Fibroblast of skin of scalp (primary cell): Measurements from ENCODE around the gene PPL.
A peak's percentile ranks its signal among the peaks of the same experiment; 100 is the strongest.
"Not testable (repeated sequence)": the region's sequence is repeated elsewhere in the genome, so short reads cannot be mapped to it uniquely, and the experiment has no call there.

Experiments
- DNase-seq: peaks from one replicate; pipeline ENCODE4 v3.0.0-alpha.2; 2013

The PPL gene

DNA sequence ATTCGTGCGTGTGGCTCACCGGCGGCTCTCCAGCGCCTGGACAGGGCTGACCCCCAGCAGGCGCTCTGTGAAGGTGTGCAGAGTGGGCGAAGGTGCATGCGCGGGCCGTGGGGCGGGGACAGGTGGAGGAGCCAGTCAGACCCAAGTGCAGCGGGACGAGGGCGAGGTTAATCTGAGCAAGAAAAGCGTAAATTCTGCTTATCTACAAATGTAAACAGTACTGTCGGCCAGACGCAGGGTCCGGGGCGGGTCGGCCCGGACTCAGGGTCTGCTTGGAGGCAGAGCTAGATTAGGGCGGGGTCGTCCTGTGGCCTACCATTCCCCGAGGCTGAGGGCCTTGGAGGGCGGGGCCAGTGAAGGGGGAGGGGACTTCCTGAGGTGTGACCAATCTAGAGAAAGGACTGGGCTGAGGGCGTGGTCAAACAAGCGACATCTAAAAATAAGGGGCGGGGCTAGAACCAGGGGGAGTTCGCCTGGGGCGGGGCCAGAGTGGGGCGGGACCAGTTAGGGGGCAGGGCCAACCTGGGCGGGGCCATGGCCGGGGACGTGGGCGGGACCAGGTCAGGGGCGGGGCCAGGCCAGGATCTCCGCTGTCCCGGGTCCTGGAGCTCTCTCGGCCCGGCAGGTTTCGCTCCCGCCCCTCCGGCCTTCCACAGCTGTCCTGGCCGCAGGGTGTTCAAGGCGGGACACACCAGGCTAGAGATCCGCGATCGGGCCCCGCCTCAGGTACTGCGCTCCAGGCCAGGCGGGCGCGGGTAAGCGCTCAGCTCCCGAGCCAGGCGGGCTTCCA is 21.0 kb upstream of the PPL start, which contains the start of gene SEC14L5:
SEC14L5 (plus strand) TSS at position 611 of the 790 bp plus-strand sequence. CDS start 994 bp downstream, outside the sequence.
- DNase-seq: peak; percentile 98

DNA sequence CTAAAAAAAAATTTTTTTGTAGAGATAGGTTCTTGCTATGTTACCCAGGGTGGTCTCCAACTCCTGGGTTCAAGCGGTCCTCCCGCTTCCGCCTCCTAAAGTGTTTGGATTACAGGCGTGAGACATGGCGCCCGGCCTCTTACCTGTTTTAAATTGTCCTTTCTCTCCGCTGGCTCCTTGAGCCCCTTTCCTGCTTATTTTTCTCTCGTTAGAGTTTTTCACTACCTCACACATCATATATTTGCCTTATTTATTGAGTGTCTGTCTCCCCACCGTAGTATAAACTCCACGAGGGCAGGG is 20.4 kb upstream of the PPL start:
- DNase-seq: no peak

DNA sequence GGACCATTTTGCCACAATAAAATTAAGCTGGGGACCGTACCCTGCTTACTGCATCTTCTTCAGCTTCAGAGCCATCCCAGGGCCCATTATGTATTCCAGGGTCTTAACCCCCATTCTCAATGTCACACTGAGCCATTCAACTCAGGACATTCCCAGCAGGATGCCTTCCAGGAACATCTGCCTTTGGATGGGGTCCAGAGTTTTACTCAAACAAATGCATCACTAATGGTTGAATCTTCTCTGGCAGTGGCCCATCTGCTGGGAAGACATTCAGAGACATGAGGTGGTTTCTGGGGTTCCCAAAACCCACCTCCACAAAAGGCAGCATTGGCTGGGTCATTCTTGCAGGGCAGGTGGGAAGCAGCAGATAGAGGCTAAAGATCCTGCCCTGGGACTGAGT is 17.8 kb upstream of the PPL start:
- DNase-seq: no peak

DNA sequence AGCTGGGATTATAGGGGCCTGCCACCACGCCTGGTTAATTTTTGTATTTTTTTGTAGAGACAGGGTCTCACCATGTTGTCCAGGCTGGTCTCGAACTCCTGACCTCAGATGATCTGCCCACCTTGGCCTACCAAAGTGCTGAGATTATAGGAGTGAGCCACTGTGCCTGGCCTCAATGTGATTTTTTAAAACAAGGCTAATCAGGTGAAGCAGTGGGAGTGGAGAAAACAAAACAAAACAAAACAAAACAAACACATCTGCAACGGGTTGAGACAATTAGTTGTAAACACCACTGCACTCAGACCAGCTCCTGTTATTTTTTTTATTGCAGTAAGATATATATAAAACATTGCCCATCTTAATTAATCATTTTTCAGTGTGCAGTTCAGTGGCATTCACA is 14.6 kb upstream of the PPL start:
- DNase-seq: not testable (repeated sequence)

DNA sequence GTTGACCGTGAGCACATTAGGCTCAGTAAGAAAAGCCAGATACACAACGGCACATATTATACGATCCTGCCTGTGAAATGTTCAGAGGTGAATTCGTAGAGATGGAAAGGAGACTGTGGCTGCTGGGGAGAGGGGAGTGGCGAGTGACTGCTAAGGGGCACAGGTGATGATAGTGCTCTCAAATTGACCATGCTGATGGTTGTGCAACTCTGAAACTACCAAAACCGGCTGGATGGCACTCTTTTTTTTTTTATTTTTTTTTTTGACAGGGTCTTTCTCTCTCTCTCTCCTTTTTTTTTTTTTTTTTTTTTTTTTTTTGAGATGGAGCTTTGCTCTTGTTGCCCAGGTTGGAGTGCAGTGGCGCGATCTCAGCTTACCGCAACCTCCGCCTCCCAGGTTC is 13.0 kb upstream of the PPL start:
- DNase-seq: no peak

DNA sequence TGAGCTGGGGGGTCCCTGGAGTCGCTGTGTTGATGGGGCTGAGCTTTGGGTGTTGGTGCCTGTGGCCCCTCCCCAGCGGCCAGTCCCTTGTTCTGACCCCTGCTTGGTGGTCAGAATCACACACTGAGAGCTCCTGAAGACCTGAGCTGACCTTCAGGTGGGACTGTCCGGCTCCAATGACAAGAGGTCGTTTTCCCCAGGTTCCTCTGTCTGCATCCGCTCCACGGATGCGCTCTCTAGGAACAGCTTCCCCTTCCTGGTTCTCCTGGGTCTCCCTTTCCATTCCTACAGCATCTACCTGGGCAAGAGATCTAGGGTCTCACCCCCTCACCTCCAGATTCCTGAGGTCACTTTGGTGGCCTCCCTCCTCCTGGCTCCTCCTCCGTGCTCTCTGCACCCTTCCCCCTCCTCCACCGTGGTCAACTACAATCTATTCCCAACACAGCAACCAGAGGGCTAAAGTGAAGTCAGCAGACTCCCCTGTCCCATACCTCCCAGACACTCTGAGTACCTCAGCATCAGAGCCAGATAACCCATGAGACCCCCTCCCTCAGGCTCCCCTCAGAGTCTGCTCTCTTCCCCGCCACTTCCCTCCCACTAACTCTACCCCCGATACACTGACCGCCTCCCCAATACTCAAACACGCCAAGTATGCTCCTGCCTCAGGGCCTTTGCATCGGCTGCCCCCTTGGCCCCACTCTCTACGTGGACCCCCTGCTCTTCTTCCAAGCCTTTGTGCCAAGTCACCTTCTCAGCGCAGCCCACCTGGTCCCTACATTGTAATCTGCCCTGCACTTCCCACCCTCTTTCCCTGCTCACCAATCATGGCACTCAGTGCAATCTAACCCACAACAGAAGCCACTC is 12.2 kb upstream of the PPL start:
- DNase-seq: no peak

DNA sequence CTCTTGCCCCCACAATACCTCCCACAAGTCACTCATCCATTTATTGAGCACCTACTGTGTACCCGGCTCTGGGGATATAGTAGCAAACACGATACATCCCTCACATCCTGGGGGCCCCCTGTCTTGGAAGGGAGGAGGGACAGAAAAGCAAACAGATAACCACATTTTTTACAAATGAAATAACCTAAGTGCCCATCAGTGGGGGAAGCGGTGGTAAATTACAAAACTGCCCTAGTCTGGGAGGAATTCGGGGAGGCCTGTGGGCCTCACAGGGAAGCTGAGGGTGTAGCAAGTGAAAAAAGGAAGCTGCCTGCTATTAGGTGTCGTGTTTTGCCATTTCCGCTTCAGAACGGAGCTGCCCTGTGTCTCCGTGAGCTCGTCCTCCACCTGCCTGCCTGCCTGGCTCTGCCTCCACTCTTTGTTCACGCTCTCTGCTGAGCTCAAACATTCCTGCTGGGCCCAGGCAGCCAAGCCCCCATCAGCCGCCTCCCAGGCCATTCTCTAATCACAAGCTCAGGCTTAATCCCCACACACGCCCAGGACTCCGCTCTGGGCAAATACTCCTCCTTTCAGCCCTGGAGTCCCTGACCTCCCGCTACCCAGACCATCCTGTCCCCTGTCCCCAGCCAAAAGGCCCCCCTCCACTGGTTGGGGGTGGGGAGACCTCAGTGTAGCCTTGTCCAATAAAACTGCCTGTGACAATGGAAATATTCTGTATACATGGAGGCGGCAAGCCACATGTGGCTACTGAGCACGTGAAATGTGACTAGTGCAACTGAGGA is 11.0 kb upstream of the PPL start:
- peak; percentile 33 for DNase-seq

DNA sequence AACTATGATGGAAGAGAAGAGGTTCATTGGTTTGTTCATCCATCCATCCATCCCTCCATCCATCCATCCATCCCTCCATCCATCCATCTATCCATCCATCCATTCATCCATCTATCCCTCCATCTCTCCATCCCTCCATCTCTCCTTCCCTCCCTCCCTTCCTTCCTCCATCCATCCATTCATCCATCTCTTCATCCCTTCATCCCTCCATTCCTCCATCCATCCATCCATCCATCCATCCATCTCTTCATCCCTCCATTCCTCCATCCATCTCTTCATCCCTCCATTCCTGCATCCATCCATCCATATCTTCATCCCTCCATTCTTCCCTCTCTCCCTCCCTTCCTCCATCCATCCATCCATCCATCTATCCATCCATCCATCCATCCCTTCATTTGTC is 10.0 kb upstream of the PPL start:
- DNase-seq: no peak

DNA sequence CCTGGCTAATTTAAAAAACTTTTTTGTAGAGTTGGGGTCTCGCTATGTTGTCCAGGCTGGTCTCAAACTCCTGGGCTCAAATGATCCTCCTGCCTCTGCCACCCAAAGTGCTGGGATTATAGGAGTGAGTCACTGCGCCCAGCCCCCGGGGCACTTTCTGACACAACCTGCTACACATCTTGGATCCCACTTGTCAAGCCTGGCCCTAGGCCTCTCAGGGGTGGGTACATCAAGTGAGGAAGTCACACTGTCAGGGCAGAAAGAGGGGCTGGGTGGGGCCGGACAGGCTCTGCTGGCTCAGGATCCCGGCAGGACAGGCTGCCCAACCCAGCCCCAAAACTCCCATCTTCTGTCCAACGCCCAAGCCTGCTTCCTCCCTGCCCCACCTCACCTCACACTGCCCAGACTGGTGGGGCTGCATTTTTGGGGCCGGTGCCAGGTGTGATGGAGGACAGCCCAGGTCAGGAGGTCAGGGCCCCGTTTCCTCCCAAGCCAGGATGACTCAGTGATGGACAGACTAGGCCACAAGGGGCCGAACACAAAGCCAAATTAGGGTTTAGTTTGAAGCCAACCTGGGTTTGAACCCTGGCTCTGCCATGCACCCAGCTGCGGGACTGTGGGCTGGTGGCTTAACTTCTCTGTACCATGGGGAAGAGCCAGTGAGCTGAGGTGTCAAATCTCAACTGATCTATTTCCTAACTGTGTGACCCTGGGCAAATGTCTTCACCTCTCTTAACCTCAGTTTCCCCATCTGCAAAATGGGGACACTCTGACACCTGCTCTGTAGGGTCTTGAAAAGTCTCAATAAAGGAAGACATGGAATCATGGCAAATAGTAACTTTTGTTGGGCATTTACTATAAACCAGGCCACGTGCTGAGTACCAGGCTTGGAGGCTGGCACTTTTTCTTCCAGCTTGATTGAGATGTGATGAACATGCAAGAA is 8.9 kb upstream of the PPL start:
- peak; percentile 29 for DNase-seq

DNA sequence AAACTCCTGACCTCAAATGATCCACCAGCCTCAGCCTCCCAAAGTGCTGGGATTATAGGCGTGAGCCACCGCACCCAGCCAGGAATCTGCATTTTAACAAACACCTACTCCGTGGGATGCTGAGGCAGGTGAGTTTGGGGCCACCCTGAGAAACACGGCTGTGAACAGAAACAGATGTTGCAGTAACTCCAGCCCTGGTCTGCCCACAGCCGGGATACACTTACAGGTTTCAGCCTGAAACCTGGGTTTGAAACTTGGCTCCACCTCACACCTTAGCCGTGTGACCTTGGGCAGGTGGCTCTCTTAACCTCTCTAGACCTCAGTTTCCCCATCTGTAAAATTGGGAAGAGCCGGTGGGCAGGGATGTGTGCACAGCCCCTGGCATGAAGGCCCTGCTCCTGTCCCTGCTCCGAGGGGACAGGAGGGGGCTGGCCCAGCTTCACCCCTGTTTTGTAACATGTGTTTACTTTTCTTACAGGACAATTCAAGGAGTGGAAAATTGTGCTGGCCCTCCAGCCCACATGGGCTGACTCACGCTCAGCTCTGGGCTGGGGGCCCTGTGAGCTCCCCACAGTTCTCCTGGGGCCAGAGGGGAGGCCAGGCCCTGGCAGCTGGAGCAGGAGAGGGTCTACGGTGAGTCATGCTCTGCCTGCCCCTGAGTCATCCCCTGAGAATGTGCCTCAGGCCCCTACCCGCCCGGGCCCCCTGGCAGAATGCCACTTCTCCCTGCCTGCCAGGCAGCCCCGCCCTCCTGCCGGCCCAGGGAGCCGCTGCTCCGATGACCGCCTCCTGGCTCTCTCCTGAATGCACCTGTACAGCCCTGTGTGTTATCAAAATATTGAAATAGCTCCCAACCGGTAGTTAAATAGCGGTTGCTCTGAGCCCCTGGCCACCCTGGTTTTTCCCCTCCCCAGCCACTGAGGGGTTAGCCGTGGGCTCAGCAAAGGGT is 7.7 kb upstream of the PPL start:
- DNase-seq: peak; percentile 98

DNA sequence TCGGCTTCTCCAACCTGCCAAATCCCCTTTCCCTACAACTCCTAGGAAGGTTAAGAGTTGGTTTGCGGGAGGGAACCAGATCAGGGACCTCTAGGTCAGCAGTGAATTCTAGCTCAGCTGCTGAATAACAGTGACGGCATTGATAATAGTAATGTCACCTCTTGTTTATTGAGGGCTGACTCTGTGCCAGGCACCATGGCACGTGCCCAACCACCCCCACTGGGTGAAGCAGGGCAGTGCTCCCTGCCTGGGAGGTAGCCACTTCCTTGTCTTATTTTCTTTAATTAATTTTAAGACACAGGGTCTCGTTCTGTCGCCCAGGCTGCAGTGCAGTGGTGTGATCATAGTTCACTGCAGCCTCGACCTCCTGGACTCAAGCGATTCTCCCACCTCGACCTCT is 5.5 kb upstream of the PPL start:
- no peak for DNase-seq

DNA sequence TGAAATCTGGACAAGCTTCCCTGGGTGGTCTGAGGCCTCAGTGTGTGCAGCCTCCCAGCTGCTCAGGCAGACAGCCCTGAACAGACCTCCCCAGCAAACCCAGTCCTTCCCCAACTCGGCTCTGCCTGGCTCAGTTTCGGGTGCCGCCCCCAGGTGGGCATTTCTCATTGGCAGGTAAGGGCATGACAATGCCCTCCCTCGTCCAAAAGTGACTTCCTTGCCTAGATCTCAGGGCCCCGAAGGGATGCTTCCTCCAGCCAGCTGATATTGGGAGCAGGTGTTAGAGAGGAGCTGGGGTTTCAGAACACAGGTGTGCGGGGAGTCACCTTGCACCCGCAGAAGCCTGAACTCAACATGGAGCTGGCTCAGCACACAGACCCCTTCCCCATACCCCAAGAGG is 3.8 kb upstream of the PPL start:
- DNase-seq: no peak

DNA sequence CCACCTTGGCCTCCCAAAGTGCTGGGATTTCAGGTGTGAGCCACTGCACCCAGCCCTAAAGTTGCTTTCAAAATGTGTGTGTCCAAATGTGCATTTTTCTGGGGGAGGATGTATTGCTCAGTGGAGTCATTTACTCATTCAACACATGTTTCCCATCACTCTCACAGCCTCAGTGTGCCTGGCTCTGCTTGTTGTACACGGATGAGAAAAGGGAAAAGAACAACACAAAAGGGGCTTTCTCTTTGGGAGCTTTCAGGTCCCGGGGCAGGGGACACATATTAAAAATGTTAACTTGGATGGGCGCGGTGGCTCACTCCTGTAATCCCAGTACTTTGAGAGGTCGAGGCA is 1.7 kb upstream of the PPL start:
- DNase-seq: no peak

DNA sequence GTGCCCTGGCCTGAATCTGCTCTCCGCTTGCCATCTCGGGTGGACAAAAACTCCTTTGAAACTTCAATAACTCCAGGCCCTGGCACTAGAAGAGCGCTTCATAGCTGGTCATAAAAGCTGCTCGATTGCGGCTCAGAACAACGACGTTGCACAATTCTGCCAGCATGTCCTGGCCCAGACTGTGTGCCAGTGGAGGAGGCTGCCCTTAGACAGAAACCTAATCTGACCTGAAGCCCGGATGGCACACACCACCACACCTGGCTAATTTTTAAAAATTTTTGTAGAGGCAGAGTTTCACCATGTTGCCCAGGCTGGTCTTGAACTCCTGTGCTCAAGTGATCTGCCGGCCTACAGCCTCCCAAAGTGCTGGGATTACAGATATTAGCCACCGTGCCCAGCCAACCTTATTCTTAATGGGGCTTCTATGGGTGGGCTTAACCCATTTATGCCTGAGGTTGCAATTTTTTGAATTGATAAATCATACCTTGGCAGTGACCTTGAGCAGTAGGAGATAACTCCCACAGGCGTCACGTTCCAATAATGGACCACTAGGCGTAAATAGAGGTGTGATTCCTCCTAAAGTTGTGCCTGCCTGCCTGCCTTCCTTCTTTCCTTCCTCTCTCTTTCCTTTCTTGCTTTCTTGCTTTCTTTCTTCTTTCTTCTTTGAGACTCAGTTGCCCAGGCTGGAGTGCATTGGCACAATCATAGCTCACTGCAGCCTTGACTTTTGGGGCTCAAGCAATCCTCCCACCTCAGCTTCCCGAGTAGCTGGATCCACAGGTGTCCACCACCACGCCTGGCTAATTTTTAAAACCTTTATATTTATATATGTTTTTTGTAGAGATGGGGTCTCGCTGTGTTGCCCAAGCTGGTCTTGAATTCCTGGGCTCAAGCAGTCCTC is 1.1 kb upstream of the PPL start:
- no peak for DNase-seq

DNA sequence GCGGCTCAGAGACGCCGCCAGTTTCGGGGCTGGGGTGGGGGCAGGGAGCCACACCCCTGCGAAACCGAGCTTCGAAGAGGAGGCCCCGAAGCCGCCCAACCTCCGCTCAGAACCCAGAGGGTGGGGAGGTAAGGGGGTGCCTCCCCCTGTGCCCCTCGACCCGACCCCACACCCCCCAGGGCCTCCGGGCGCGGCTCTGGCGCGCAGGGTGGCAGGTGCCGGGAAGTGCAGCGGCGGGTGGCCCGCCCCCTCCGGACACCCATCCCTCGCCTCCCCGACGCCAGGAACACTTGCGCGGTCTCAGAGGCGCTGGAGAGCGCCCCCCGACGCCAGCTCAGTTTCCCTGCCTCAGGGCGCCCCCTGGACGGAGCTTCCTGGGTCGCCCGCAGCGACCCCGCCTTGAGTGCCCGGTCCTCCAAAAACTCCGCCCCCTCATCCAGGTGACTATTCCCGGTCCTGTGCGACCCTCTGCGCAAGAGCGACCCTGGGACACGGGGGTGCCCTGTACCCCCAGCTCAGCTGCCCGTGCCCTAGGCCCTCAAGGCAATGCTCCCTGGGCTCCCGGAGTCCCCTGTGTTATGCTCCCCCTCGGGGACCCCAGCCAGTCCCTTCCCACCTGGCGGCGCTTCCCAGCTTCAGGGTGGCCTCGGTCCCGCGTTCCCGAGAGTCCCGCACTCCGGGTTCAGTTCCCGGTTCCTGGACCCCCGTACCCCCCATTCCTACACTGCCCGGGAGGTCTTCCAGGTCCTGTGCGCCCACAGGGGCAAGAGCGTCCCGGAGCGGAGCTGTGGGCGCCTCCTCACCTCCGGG is 562 bp downstream of the PPL start:
- DNase-seq: no peak

DNA sequence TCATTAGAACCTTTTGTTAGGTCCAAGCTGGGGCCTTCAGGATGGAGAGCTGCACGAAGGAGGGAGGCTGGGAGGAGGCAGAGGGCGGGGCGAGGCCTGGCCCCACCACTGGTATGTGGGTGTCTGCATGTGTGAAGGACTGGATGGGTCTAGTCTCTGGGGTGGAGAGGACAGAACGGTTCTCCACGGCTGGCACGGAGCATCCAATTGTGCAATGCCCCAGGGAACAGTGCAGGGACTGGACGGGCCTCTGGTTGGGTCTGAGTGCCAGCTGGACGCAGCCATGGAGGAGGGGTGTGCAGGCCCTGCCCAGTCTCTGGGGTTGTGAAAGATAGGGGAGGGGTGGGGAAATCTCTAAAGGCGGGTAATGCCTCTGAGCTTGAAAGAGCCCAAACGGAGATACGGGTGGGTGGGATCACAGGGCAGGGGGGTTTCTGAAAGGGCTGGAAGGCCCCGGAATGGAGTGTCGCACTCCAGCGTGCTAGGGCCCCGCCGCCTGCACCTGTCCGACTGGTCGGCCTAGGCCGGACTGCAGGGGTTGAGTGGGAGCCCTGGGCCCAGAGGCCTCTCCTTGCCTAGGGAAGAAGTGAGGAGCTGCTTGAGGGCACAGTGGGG is 1.6 kb downstream of the PPL start:
- DNase-seq: no peak

DNA sequence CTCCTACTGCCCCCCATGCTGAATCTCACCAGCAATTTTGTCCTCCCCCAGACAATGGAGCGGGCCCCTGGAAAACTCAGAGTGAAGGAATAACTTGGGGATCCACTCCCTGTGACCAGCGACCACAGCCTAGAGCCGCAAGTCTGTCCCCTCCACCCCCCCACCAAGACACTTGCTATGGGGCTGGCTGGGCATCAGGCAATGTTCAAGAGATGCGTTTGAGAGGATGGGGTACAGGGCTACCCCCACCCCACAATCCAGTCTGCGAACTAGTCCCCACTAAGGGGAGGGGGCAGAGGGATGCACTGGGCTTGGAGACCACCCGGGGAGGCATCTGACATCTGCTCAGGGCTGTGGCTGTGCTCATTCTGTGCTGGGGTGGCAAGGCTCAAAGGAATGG is 2.4 kb downstream of the PPL start:
- DNase-seq: no peak

DNA sequence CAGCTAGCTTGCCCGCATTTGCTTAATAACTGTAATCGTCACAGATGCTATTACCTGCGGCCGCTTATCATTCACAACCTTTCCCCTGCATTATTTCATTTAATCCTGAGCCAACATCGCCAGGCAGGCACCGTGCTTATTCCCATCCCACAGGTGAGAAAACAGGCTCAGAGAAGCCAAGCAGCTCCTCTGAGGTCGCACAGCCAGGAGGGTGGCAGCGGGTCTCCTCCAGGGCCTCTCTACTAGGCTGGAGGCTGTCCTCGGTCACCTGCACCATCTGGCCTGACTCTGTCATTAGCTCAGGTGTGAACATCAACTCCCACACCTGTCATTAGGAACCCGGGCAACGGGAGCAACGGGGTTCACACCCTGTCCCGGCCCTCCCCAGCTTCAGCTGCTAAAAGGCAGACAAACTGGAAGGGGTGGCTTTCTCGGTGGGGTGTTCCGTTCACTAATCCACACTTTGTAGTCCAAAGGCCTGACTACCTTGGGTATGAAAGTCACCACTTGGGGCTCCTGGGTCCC is 3.0 kb downstream of the PPL start:
- no peak for DNase-seq
